T-helper 1 cell treated with Interleukin-12 subunit alpha and Interleukin-12 subunit beta and Interleukin-4 antibody, amounts not matched to agents 30 ng/mL and 1 ng/mL, for 36 hours (primary cell): ENCODE data around the gene CRABP1. TPM values are rescaled to one million over a fixed set of nuclear protein-coding genes. Genes with fewer than 3 reads are reported as not detected.

Source experiments
- intact Hi-C: fragments of 100-400 bp; cut with micrococcal nuclease; formaldehyde crosslinking; loops from one replicate; pipeline ENCODE4 v1.15.1; 2024
- total RNA-seq: library from RNA; stranded (reverse); gene quantifications from 2 replicates; pipeline ENCODE4 v1.2.3, GENCODE V29; 2022

CRABP1 gene
- total RNA-seq, 1 donor from 2014 or later, result not detected

DNA sequence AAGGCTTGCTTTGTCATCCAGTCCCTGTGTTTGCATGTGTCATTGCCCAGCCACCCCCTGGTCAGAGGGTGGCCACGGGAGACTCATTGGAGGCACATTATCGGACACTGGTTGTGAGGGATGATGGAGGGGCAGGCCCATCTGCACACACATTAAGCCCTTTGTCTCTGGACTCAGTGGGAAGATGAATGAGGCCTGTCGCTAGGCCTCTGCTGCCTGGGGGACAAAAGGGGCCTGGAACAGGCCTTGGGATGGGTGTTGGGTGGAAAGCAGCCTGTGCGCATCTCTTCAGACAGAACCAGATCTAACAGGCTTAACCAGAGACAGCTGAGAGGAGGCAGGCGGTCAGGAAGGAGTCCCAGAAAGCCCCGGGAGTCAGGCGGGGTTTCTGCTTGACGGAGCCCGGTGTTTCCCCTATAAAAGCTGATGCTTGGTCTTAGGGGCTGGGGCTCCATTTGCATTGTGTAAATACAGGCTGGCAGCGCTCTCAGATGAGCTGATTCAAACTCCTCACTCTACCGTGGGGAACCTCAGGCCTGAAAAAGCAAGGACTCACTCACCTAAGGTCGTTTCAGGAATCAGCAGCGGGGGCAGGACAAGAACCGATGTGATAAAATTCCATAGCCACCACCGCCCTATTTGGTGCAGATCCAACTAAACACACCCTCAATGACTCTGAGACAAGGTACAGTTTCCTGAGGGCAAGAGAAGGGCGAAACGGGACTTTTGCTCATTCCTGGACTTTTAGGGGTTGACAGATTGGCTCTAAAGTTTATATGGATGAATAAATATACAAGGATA is 23.7 kb upstream of the CRABP1 start:
- intact Hi-C loops, result no loop called here

GRCh38 chr15:78317145-78317836 is 22.9 kb upstream of the CRABP1 start:
- intact Hi-C loops, result no loop called here

DNA sequence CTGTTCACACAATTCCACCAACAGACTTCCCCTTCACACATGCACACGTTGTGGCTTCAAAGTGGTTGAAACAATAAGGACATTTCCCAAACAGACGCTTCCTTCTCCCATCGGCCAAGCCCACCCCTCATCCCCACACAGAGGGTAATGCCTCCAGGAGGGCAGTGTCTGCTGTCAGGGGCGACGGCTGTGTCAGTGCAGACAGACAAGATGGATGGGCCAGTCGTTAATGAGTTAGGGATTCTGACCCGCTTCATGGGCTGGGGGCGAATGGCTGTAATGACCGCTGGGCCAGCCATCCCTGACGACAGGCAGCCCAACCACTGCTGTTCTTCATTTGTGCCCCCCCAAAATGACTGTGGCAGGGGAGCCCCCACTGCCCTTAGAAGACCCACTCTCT is 20.6 kb upstream of the CRABP1 start:
- intact Hi-C loops, result no loop called here

DNA sequence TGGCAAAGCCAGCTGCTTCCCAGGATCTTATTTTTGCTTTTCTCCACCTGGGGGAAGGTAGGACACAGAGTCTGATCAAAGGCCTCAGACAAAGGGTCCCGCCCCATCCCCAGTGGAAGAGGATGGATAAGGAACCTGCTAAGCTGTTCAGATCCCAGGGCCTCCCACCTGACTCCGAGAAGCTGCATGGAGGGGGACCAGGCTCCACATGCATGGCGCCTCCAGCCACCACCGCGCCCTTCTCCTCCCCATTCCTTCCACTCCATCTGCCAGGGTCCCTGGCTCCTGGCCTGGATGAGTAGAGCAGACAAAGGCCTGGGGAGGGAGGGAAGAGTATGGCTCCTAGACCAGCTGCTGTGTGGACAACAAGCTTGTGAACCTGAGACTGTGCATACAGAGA is 20.0 kb upstream of the CRABP1 start:
- intact Hi-C loops, result no loop called here

DNA sequence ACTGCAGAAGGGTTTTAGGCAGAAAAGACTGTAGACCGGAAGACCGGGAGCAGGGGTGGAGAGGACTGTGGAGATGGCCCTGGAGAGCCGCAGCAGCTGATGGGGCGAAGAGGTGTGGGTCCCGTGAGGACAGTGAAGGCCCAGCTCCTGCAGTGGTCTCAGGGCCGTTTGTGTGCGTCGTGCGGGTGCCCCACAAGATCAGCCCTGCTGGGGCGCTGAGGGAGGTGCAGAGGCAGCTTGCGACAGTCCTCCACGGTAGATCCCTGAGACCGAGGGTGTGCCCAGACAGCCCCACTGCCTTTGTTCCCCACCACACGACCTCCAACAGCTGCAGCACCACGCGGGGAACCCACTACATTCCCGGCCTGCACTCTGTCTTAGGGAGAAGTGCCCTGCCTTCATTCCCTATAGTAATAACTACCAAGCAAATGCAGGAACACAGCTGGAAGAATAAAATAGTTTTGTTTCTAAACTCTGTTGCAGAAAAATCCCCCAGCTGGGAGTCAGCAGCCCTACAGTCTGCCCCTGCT is 19.0 kb upstream of the CRABP1 start:
- intact Hi-C loops, result no loop called here

- intact Hi-C loops, result no loop called here
Observed at GRCh38 chr15:78321786-78322185, 18.4 kb upstream of the CRABP1 start.

GRCh38 chr15:78322243-78322642 is 17.9 kb upstream of the CRABP1 start:
- intact Hi-C loops, result no loop called here

DNA sequence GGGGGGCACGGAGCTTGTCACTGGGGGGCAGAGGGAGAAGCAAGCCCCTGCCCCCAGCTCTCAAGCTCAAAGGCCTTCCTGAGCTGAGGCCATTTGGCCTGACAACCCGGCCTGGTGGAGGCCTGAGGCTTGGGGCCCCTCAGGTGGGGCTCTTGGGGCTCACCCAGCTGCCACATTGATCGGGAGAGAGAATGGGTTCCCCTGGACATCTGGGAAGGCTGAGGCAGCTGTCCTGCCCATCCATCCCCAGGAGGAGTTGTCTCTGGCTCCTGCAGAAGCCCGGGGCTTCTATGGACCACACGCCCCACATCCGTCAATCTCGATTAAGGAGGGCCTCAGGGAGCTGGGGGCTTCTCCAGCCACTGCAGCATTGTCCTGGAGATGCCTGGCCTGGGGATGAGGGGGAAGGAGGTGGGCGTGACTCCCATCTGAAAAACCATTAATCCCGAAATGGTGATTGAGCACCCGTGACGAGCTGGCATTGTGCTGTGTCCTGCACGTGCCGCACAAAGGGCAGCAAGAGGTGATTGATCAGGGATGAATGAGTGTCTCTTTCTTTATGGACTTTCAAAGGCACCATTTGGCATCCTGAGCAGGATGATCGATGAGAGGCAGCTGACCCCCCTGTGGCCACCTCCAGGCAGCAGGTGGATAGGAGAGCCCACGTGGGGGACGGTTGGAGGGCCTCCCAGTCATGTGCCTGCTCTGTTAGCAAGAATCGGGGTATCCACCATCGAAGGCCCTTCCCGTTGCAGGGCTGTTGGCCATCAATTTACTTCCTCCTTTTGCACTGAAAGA is 17.2 kb upstream of the CRABP1 start:
- intact Hi-C loops, result no loop called here

DNA sequence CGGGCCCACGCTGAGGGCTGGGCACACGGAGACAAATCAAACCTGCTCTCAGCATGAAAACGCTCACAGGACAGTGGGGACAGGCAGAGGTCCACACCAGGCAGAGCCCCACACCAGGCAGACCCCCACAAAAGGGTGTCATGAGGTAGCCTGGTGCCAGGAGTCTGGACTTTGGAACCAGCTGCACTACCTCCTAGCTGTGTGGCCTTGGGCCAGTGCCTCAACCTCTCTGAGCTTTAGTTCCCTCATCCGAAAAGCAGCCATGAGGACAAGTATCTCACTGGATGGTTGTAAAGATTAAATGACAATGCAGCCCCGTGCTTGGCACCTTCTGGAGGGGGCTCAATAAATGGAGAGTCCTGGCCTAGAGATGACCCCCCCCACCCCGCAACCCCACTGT is 16.5 kb upstream of the CRABP1 start:
- intact Hi-C loops, result no loop called here

GRCh38 chr15:78324144-78324543 is 16.0 kb upstream of the CRABP1 start:
- intact Hi-C loops, result no loop called here

- intact Hi-C loops, result no loop called here
Observed at GRCh38 chr15:78325092-78325843, 14.9 kb upstream of the CRABP1 start.

DNA sequence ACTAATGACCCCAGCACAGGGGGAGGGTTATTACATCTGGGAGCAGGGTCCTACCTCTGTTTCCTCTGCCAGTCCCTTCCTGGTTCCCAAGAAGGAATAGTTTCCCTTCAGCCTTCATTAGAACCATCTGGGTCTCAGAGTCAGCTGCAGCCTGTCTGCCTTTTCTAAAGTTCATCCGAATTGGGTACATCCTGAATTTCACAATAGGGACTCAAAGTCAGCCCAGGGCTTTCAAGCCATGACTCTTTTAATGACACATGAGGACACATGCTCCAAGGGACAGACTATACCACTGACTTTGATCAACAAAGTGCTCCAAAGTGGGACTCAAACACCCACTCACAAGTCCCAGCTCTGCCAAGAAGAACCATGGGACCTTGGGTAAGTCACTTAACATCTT is 12.7 kb upstream of the CRABP1 start:
- intact Hi-C loops, result no loop called here

DNA sequence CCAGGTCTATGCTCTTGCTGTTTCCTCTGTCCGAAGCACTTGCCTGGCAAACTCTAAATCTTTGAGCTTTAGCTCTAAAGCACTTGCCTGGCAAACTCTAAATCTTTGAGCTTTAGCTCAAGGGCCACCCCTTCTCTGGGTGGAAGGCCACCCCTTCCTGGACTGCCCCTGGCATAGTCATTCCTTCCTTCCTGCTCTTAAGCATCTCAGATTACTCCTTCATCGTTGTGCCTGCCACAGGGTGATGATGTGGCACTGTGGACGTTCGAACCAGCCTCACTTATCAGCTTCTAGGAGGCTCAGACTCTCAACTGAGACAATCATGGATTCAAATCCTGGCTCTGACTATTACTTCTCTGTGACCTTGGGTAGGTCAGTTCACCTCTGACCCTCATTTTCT is 10.5 kb upstream of the CRABP1 start:
- intact Hi-C loops, result no loop called here

GRCh38 chr15:78334845-78335244 is 5.3 kb upstream of the CRABP1 start:
- intact Hi-C loops, result no loop called here

DNA sequence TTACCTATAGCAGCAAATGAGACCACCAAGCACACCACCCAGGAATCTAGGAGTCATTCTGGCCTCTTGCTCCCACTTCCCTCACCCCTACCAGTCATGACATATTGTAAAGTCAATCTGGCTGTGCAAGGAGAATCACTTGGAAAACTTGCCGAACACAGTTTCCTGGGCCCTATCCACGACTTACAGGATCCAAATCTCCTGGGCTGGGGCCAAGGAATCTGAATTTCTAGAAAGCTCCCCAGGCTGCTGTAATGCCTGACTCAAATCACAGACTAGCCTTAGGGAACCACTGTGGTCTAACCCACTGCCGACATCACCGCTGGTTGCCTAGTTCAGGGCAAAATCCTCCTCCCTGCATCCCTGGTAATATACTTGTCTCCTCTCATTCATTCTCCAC is 4.2 kb upstream of the CRABP1 start:
- intact Hi-C loops, result no loop called here

GRCh38 chr15:78338781-78339180 is 1.4 kb upstream of the CRABP1 start:
- intact Hi-C loops, result no loop called here

DNA sequence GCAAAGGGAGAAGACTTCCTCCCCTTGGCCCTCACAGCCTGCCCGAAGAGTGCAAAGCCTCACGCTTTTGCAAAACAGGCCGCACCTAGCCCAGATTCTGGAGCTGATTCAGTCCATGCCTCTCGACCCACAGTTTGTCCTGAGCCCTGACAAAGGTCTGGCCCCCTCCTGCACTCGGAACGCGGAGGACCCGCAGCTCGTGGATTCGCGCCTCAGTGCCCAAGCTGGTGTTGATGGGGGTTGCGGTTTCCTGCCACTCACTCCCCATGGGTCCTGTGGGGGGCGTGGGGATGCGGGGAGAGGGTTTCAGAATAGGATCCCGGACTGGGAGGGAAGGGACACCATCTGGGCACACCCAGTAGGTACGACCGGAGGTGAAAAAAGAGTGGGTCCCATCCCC is 594 bp upstream of the CRABP1 start:
- intact Hi-C loops, result no loop called here

DNA sequence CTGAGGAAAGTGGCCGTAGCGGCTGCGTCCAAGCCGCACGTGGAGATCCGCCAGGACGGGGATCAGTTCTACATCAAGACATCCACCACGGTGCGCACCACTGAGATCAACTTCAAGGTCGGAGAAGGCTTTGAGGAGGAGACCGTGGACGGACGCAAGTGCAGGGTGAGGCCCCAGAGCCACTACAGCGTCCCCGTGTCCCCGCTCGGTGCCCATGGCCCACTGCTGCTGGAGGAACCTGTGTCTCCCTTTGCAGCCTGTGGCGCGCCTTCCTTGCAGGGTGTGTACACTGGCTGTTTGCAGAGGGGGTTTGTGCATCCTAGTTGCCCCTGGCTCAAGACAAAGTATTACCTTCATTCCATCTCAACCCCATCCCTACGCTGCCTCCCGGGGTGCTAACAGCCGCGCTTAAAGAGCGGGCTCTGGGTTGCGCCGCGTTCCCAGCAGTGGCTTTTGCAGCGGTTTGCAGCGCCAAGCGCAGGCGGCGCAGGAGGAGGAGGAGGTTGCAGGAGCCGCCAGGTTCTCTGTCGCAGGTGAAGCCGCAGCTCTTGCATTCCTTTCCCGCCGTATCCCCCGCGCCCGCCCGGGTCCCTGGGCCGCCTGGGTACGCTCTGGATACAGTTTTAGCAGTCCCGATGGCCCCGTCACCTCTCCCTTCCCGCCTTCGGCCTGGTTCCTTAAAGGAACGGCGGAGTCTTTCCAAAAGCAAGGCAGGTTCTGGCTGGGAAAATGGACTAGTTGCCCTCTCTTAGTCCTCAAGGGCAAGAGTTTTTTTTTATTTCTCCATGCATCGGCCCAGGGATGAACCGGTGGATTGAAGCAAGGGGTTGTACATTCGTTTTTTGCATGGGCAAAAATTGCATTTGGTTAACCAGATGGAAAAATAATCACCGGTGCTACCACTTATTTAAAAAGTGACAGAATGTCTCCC is 1.2 kb downstream of the CRABP1 start:
- intact Hi-C loops, result no loop called here

GRCh38 chr15:78342021-78342420 is 1.9 kb downstream of the CRABP1 start:
- intact Hi-C loops, result no loop called here
